DMS114 treated with DMSO at 0.1 percent for 48 hours (cell line): ENCODE results near the gene LUC7L2.
"Not testable (repeated sequence)": the region's sequence is repeated elsewhere in the genome, so short reads cannot be mapped to it uniquely, and the experiment has no call there.

ENCODE experiments used
- DNase-seq: peaks from one replicate; lab custom pipeline; 2025; ENCODE audit not compliant: unreplicated experiment; lab: John Stamatoyannopoulos, UW

Gene LUC7L2

GRCh38 chr7:139354729-139355128 lies 5.0 kb upstream of the LUC7L2 start:
- no peak for DNase-seq

GRCh38 chr7:139355320-139355719 lies 4.4 kb upstream of the LUC7L2 start:
- DNase-seq: no peak

GRCh38 chr7:139357729-139358506 lies 1.8 kb upstream of the LUC7L2 start:
- not testable (repeated sequence) for DNase-seq

GRCh38 chr7:139358541-139359365 lies 941 bp upstream of the LUC7L2 start:
- peak; percentile 40 for DNase-seq

GRCh38 chr7:139360210-139360947 lies 685 bp downstream of the LUC7L2 start:
- DNase-seq: peak; percentile 91

- DNase-seq: peak; percentile 52
Measured at GRCh38 chr7:139360948-139361307, 1.2 kb downstream of the LUC7L2 start.

GRCh38 chr7:139361523-139361922 lies 1.8 kb downstream of the LUC7L2 start:
- no peak for DNase-seq

- no peak for DNase-seq
Measured at GRCh38 chr7:139362302-139362701, 2.6 kb downstream of the LUC7L2 start.

GRCh38 chr7:139362981-139363380 lies 3.3 kb downstream of the LUC7L2 start:
- no peak for DNase-seq

GRCh38 chr7:139365336-139365735 lies 5.6 kb downstream of the LUC7L2 start:
- DNase-seq: no peak

- no peak for DNase-seq
Measured at GRCh38 chr7:139366400-139366799, 6.7 kb downstream of the LUC7L2 start.

GRCh38 chr7:139367438-139368155 lies 7.9 kb downstream of the LUC7L2 start:
- DNase-seq: no peak

- DNase-seq: no peak
Measured at GRCh38 chr7:139370301-139370942, 10.7 kb downstream of the LUC7L2 start.

GRCh38 chr7:139370943-139371313 lies 11.2 kb downstream of the LUC7L2 start:
- DNase-seq: no peak

- DNase-seq: no peak
Measured at GRCh38 chr7:139374246-139374645, 14.6 kb downstream of the LUC7L2 start.

- DNase-seq: no peak
Measured at GRCh38 chr7:139382439-139382838, 22.7 kb downstream of the LUC7L2 start.

GRCh38 chr7:139384611-139385010 lies 24.9 kb downstream of the LUC7L2 start:
- DNase-seq: no peak

- DNase-seq: no peak
Measured at GRCh38 chr7:139387594-139387993, 27.9 kb downstream of the LUC7L2 start.

- DNase-seq: no peak
Measured at GRCh38 chr7:139389091-139389490, 29.4 kb downstream of the LUC7L2 start.

GRCh38 chr7:139389774-139390173 lies 30.1 kb downstream of the LUC7L2 start:
- DNase-seq: no peak
